H1 (cell line): Measurements from ENCODE around the gene FRY. TPM values are rescaled to one million over a fixed set of nuclear protein-coding genes. Genes with fewer than 3 reads are reported as not detected.

Experiments
- CTCF ChIA-PET: fragments of 300-600 bp; sonication (Branson Sonifier 250); formaldehyde crosslinking; loops from one replicate; lab custom pipeline; 2021; ENCODE audit not compliant: partially characterized antibody; lab: Charles Lee
- POLR2A ChIA-PET: fragments of 300-600 bp; sonication (Branson Sonifier 250); formaldehyde crosslinking; loops from one replicate; lab custom pipeline; 2021; ENCODE audit warnings: inconsistent platforms; ENCODE audit not compliant: partially characterized antibody; lab: Charles Lee
- DNase-seq, 2 experiments: peaks; one replicate each; pipeline versions ENCODE4 v3.0.0 to v3.0.0-alpha.2; 2010 to 2022; ENCODE audit warnings: low spot score in 2 of 2, low read depth in 1 of 2, mixed read lengths in 1 of 2
- FAIRE-seq: peaks from 2 replicates; lab custom pipeline; 2011; peaks lifted over from hg19 to GRCh38; lab: Jason Lieb, UNC
- H2AFZ ChIP-seq: 2 replicates; pipeline ENCODE4 v1.8.1; 2012; ENCODE audit warnings: low read length, inconsistent platforms
- H2AK5ac ChIP-seq: 2 replicates; pipeline ENCODE4 v1.6.1; 2013; ENCODE audit warnings: low read depth, low read length
- H2BK120ac ChIP-seq: replicated peaks from 2 replicates; pipeline ENCODE3; 2013; ENCODE audit warnings: low read depth, low read length, inconsistent platforms
- H2BK12ac ChIP-seq: 2 replicates; pipeline ENCODE4 v1.6.1; 2013; ENCODE audit warnings: low read depth, low read length
- H2BK15ac ChIP-seq: 2 replicates; pipeline ENCODE4 v1.6.1; 2013; ENCODE audit warnings: low read length
- H2BK20ac ChIP-seq: 2 replicates; pipeline ENCODE4 v1.6.1; 2013; ENCODE audit warnings: low read length
- H2BK5ac ChIP-seq: 2 replicates; pipeline ENCODE4 v1.6.1; 2013; ENCODE audit warnings: low read depth, low read length
- H3K14ac ChIP-seq: 2 replicates; pipeline ENCODE4 v1.6.1; 2013; ENCODE audit warnings: inconsistent platforms; ENCODE audit not compliant: insufficient read length
- H3K18ac ChIP-seq: 2 replicates; pipeline ENCODE4 v1.6.1; 2013; ENCODE audit warnings: low read length; ENCODE audit errors: extremely low read depth
- H3K23ac ChIP-seq: 2 replicates; pipeline ENCODE4 v1.6.1; 2013; ENCODE audit warnings: inconsistent platforms; ENCODE audit not compliant: insufficient read length
- H3K23me2 ChIP-seq: 2 replicates; pipeline ENCODE4 v1.6.1; 2013; ENCODE audit warnings: low read depth, low read length
- H3K27ac ChIP-seq: 2 replicates; pipeline ENCODE4 v1.6.1; 2011; ENCODE audit warnings: low read depth, low read length, inconsistent platforms
- H3K27me3 ChIP-seq, 4 experiments: replicated peaks in 1 of 4; 1 replicate in 1 of 4; 2 replicates in 3 of 4; pipeline versions ENCODE4 v1.6.1 to v1.8.1; 2011 to 2013; ENCODE audit warnings: low read length in 3 of 4, mild to moderate bottlenecking in 3 of 4, inconsistent platforms in 2 of 4, mixed read lengths in 2 of 4, moderate library complexity in 1 of 4; ENCODE audit not compliant: control insufficient read depth in 3 of 4, insufficient read depth in 3 of 4; ENCODE audit errors: extremely low read depth in 1 of 4
- H3K36me3 ChIP-seq, 4 experiments: 2 replicates each; pipeline versions ENCODE4 v1.6.1 to v1.8.1; 2011 to 2013; ENCODE audit warnings: mild to moderate bottlenecking in 4 of 4, low read length in 3 of 4, moderate library complexity in 2 of 4, control low read depth in 1 of 4, inconsistent platforms in 1 of 4; ENCODE audit not compliant: insufficient read depth in 4 of 4, control insufficient read depth in 2 of 4
- H3K4ac ChIP-seq: replicated peaks from 2 replicates; pipeline ENCODE3; 2013; ENCODE audit warnings: low read length, low read depth, mixed read lengths, inconsistent platforms; ENCODE audit not compliant: insufficient read length
- H3K4me1 ChIP-seq, 4 experiments: replicated peaks in 1 of 4; 1 replicate in 1 of 4; 2 replicates in 3 of 4; pipeline versions ENCODE4 v1.6.1 to v1.8.1; 2011 to 2013; ENCODE audit warnings: low read length in 3 of 4, inconsistent platforms in 2 of 4, mixed read lengths in 1 of 4; ENCODE audit not compliant: insufficient read depth in 4 of 4, control insufficient read depth in 3 of 4
- H3K4me2 ChIP-seq, 2 experiments: 2 replicates each; pipeline versions ENCODE4 v1.6.1 to v1.8.1; 2011 to 2013; ENCODE audit warnings: low read depth in 2 of 2, low read length in 2 of 2, control low read depth in 1 of 2, inconsistent platforms in 1 of 2, mild to moderate bottlenecking in 1 of 2; ENCODE audit not compliant: insufficient read depth in 1 of 2
- H3K4me3 ChIP-seq, 4 experiments: fragments of 200-600, 300-600 bp in 1 of 4; sonication (generic), shearing (Covaris generic), sonication (Bioruptor Twin) in 1 of 4; 2 replicates each; pipeline versions ENCODE4 v1.5.1 to v1.8.1; 2011 to 2016; ENCODE audit warnings: low read length in 4 of 4, low read depth in 3 of 4, control low read depth in 2 of 4, inconsistent platforms in 2 of 4, mild to moderate bottlenecking in 2 of 4, mixed read lengths in 1 of 4, moderate library complexity in 1 of 4; ENCODE audit not compliant: insufficient read depth in 2 of 4; ENCODE audit errors: extremely low read depth in 1 of 4
- H3K56ac ChIP-seq: replicated peaks from 2 replicates; pipeline ENCODE3; 2013; ENCODE audit warnings: low read depth, mild to moderate bottlenecking, mixed read lengths, low read length, inconsistent platforms; ENCODE audit not compliant: insufficient read length
- H3K79me1 ChIP-seq: 2 replicates; pipeline ENCODE4 v1.6.1; 2013; ENCODE audit warnings: low read depth, low read length, control low read depth
- H3K79me2 ChIP-seq, 2 experiments: 2 replicates each; pipeline versions ENCODE4 v1.6.1 to v1.8.1; 2012 to 2013; ENCODE audit warnings: low read length in 2 of 2, mild to moderate bottlenecking in 2 of 2, inconsistent platforms in 1 of 2; ENCODE audit not compliant: insufficient read depth in 2 of 2, control insufficient read depth in 1 of 2
- H3K9ac ChIP-seq, 4 experiments: replicated peaks in 1 of 4; 1 replicate in 1 of 4; 2 replicates in 3 of 4; pipeline versions ENCODE4 v1.6.1 to v1.8.1; 2011 to 2013; ENCODE audit warnings: low read depth in 3 of 4, low read length in 3 of 4, control low read depth in 2 of 4, mild to moderate bottlenecking in 2 of 4, moderate library complexity in 2 of 4, inconsistent platforms in 1 of 4; ENCODE audit errors: extremely low read depth in 1 of 4
- H3K9me3 ChIP-seq, 2 experiments: 2 replicates each; pipeline versions ENCODE4 v1.6.1 to v1.8.1; 2012 to 2013; ENCODE audit warnings: mild to moderate bottlenecking in 2 of 2, moderate library complexity in 2 of 2, control low read depth in 1 of 2, inconsistent platforms in 1 of 2, low read depth in 1 of 2, low read length in 1 of 2, mixed read lengths in 1 of 2; ENCODE audit not compliant: insufficient read depth in 2 of 2
- H4K20me1 ChIP-seq, 2 experiments: replicated peaks in 1 of 2; 2 replicates each; pipeline versions ENCODE3 to v1.8.1; 2011 to 2013; ENCODE audit warnings: inconsistent platforms in 2 of 2, low read length in 2 of 2, mild to moderate bottlenecking in 1 of 2; ENCODE audit not compliant: insufficient read depth in 2 of 2, control insufficient read depth in 1 of 2
- H4K5ac ChIP-seq: 2 replicates; pipeline ENCODE4 v1.6.1; 2013; ENCODE audit warnings: low read length, low read depth, mixed read lengths, inconsistent platforms; ENCODE audit not compliant: insufficient read length
- H4K8ac ChIP-seq: 2 replicates; pipeline ENCODE4 v1.8.0; 2013; ENCODE audit warnings: mild to moderate bottlenecking, moderate library complexity, low read length, inconsistent platforms; ENCODE audit not compliant: insufficient read depth; ENCODE audit errors: extremely low read depth
- H4K91ac ChIP-seq: replicated peaks from 2 replicates; pipeline ENCODE3; 2013; ENCODE audit warnings: low read length, mixed read lengths, inconsistent platforms; ENCODE audit not compliant: insufficient read length
- BCL11A ChIP-seq, 2 experiments: IDR thresholded peaks; one replicate each; pipeline ENCODE4 v1.6.1; 2011; ENCODE audit warnings: low read depth in 2 of 2, low read length in 2 of 2, mild to moderate bottlenecking in 2 of 2
- CBX5 ChIP-seq: fragments of 300-800, 300-1000 bp; sonication (generic); IDR thresholded peaks from 2 replicates; pipeline ENCODE4 v1.7.1; 2016; ENCODE audit warnings: antibody characterized with exemption, low read length, low read depth
- CTBP2 ChIP-seq: IDR thresholded peaks from 2 replicates; pipeline ENCODE4 v1.7.0; 2011; ENCODE audit warnings: borderline replicate concordance, mild to moderate bottlenecking, moderate library complexity, mixed read lengths, low read length; ENCODE audit not compliant: insufficient read depth, insufficient read length
- EP300 ChIP-seq, 2 experiments: IDR thresholded peaks; 1 replicate in 1 of 2; 2 replicates in 1 of 2; pipeline ENCODE4 v1.6.1; 2011 to 2012; ENCODE audit warnings: low read depth in 2 of 2, low read length in 2 of 2, mild to moderate bottlenecking in 2 of 2, borderline replicate concordance in 1 of 2, inconsistent platforms in 1 of 2, moderate library complexity in 1 of 2
- JUN ChIP-seq: IDR thresholded peaks from 2 replicates; pipeline ENCODE4 v1.6.1; 2011; ENCODE audit warnings: low read depth, mild to moderate bottlenecking, improper control_type of control experiment, low read length
- PHF8 ChIP-seq: fragments of 200-600 bp; sonication (generic); conservative IDR thresholded peaks from 2 replicates; pipeline ENCODE4 v1.7.1; 2012; ENCODE audit warnings: low read depth, mild to moderate bottlenecking, inconsistent platforms, low read length, moderate library complexity
- RAD21 ChIP-seq, 2 experiments: IDR thresholded peaks in 1 of 2; conservative IDR thresholded peaks in 1 of 2; 2 replicates each; pipeline ENCODE4 v1.6.1; 2011; ENCODE audit warnings: low read depth in 2 of 2, low read length in 2 of 2, improper control_type of control experiment in 1 of 2, inconsistent platforms in 1 of 2, mild to moderate bottlenecking in 1 of 2, moderate library complexity in 1 of 2
- RXRA ChIP-seq: IDR thresholded peaks from 2 replicates; pipeline ENCODE4 v1.6.1; 2011; ENCODE audit warnings: low read depth, mild to moderate bottlenecking, low read length, moderate library complexity; ENCODE audit not compliant: insufficient read depth
- SP1 ChIP-seq: IDR thresholded peaks from 2 replicates; pipeline ENCODE4 v1.6.1; 2011; ENCODE audit warnings: low read depth, low read length
- SP2 ChIP-seq: IDR thresholded peaks from 2 replicates; pipeline ENCODE4 v1.6.1; 2012; ENCODE audit warnings: mild to moderate bottlenecking, low read length, inconsistent platforms
- TBP ChIP-seq: IDR thresholded peaks from 2 replicates; pipeline ENCODE4 v1.6.1; 2011; ENCODE audit warnings: low read depth, low read length, improper control_type of control experiment
- WGBS, 2 experiments: shearing (Covaris generic) in 1 of 2; methylation state at CpG; one replicate each; pipeline versions ENCODE4 v1.1.6 to v1.1.7; 2013 to 2015; ENCODE audit warnings: low lambda C conversion rate in 2 of 2, mixed read lengths in 2 of 2, inconsistent platforms in 1 of 2, low coverage in 1 of 2, missing lambda C conversion rate in 1 of 2; ENCODE audit not compliant: insufficient replicate concordance in 2 of 2, insufficient coverage in 1 of 2, insufficient read length in 1 of 2; ENCODE audit errors: extremely low coverage in 1 of 2, missing lambda C conversion rate in 1 of 2; 5-methylcytosine and 5-hydroxymethylcytosine counted together
- polyA plus RNA-seq, 7 experiments: library from polyadenylated mRNA; depleted of rRNA in 3 of 7; stranded (reverse) in 5 of 7; unstranded in 2 of 7; fragments of >200 nt in 5 of 7; fragments of 200-250 nt in 2 of 7; gene quantifications; 1 replicate in 5 of 7; 2 replicates in 1 of 7; 4 replicates in 1 of 7; pipeline versions ENCODE4 v1.2.1 to v1.2.3, GENCODE V29; 2011 to 2013; ENCODE audit warnings: missing spikeins in 2 of 7, mixed read lengths in 2 of 7
- total RNA-seq: library from RNA; stranded (reverse); fragmentation: NEBNext Ultra II Directional; extraction: Animal tissue kit (Norgen Biotek cat#: 25700); gene quantifications from 2 replicates; pipeline ENCODE4 v1.2.1, GENCODE V29; 2021

The FRY gene
- total and polyA plus RNA-seq, 2 of the 8 experiments (the other 6 are each of a cell fraction or from before 2014, with no cell fraction given), result 4.3 to 9.2 TPM

DNA sequence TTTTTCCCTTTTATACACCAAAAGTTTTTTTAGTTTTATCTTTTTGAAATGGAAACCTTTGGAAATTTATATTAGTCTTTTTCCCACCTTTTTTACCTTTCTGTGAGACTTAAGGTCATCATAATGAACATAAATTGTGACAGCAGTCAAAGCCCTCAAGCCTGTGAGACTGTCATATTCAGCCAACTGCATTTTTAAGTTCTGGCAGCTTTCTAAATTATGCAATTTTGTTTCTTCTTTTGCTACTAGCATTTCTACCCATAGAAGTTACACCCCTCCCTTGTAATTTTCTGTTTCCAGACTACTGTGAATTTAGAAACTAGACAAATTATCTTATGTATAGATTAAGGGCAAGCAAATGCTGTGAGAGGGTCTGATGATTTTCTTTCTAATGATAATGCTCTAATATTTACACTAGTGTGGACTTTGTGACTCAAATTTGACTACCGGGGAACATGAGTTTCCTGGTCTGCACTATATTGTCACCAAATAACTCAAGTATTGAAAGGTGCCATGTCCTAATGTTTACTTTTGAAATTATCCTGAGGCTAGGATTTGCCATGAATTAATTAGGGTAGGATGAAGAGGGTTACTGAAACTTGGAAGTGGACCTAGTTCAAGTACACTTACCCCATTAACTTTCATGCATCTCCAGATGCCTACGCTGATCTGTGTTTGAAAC is 43.7 kb downstream of the FRY start:
- Histone ChIP-seq H4K8ac (no peak overlapping the region), H4K91ac (no peak overlapping the region), H3K79me2 (no peaks in the 10 kb centered on the region), H3K79me1 (no peaks in the 10 kb centered on the region), H2BK12ac (no peak overlapping the region), H3K27me3 (no peaks in the 10 kb centered on the region), H2BK20ac (no peak overlapping the region), H3K4me3 (no peak overlapping the region), H3K18ac (no peak overlapping the region), H2BK15ac (no peak overlapping the region), H3K9me3 (no peaks in the 10 kb centered on the region), H3K36me3 (no peaks in the 10 kb centered on the region), H3K4ac (no peak overlapping the region), H2BK5ac (no peak overlapping the region), H4K20me1 (no peaks in the 10 kb centered on the region), H3K4me1 (peaks cover 0 to 2% (median 0%) of the 10 kb centered on the region in 4 experiments; a peak in 1 of 7 replicates), H2AK5ac (no peak overlapping the region), H2AFZ (no peak overlapping the region), H3K23ac (no peak overlapping the region), H2BK120ac (no peak overlapping the region), H3K9ac (no peak overlapping the region), H3K23me2 (no peaks in the 10 kb centered on the region), H3K27ac (no peak overlapping the region), H3K56ac (no peak overlapping the region), H3K14ac (no peak overlapping the region), H4K5ac (no peak overlapping the region), H3K4me2 (no peak overlapping the region)
- DNase-seq (no peak), FAIRE-seq (no peak)
- CTCF ChIA-PET, result interaction anchor here (0.6 to 2.0 kb wide), 2 partner anchors 15 to 745 kb away, joined by 3 to 6 read pairs; no protein-coding TSS in a partner anchor
- POLR2A ChIA-PET, result no interaction called here
- WGBS, 2 experiments, result 95% methylated on average over 2 of the region's 2 CpGs; no CpG with 5 or more reads in 1 of the 2 experiments
- TF ChIP-seq CBX5, result no peak
- TF ChIP-seq EP300 (IDR thresholded peaks at IDR 0.05; ENCODE audit: borderline replicate concordance in 1 of 2, low read depth in 2 of 2, low read length in 2 of 2), result no peak
- TF ChIP-seq PHF8, result no peak
- TF ChIP-seq SP2, result no peak
- TF ChIP-seq TBP, result no peak
- no peak for TF ChIP-seq SP1
- no peak for TF ChIP-seq RAD21 (IDR thresholded peaks at IDR 0.05 in 1 of 2, conservative IDR thresholded peaks at IDR 0.05 in 1 of 2; ENCODE audit: low read depth in 2 of 2, low read length in 2 of 2)
- TF ChIP-seq BCL11A (IDR thresholded peaks at IDR 0.05; ENCODE audit: low read depth in 2 of 2, low read length in 2 of 2), result no peak
- no peak for TF ChIP-seq RXRA
- TF ChIP-seq JUN, result no peak
- TF ChIP-seq CTBP2, result no peak
